BJ (cell line): ENCODE data around the gene ZBTB8A. TPM values are rescaled to one million over a fixed set of nuclear protein-coding genes. Genes with fewer than 3 reads are reported as not detected.

Experiments used
- CTCF ChIA-PET: fragments of 350-600 bp; formaldehyde crosslinking; extraction: SDS; loops from one replicate; lab custom pipeline; 2021; ENCODE audit warnings: antibody characterized with exemption, inconsistent platforms; lab: Yijun Ruan, JAX
- POLR2A ChIA-PET: fragments of 300-600 bp; sonication (Branson Sonifier 250); formaldehyde crosslinking; extraction: SDS; loops from one replicate; lab custom pipeline; 2021; ENCODE audit warnings: antibody characterized with exemption; lab: Charles Lee
- DNase-seq: peaks from one replicate; pipeline ENCODE4 v3.0.0-alpha.2; 2011; ENCODE audit warnings: low read depth
- H3K27me3 ChIP-seq: 2 replicates; pipeline ENCODE4 v1.6.0; 2011; ENCODE audit warnings: low read length; ENCODE audit not compliant: control insufficient read depth, insufficient read depth
- H3K36me3 ChIP-seq: 2 replicates; pipeline ENCODE4 v1.5.1; 2011; ENCODE audit warnings: low read length; ENCODE audit not compliant: control insufficient read depth, insufficient read depth
- H3K4me3 ChIP-seq: 2 replicates; pipeline ENCODE4 v1.5.1; 2011; ENCODE audit warnings: low read depth, mild to moderate bottlenecking, control low read depth, low read length
- CTCF ChIP-seq: IDR thresholded peaks from 2 replicates; pipeline ENCODE4 v1.5.1; 2011; ENCODE audit warnings: low read depth, mild to moderate bottlenecking, control low read depth, inconsistent platforms, low read length, moderate library complexity; ENCODE audit not compliant: insufficient read depth
- polyA minus RNA-seq: library from RNA; depleted of rRNA, polyadenylated mRNA; stranded (reverse); fragments of >200 nt; gene quantifications from 2 replicates; pipeline ENCODE4 v1.2.3, GENCODE V29; 2011; rRNA and poly(A)+ RNA removed
- polyA plus RNA-seq: library from polyadenylated mRNA; depleted of rRNA; stranded (reverse); fragments of >200 nt; gene quantifications from 2 replicates; pipeline ENCODE4 v1.2.3, GENCODE V29; 2011; rRNA removed

ZBTB8A gene
- polyA plus RNA-seq (3.7 and 5.4 TPM in 2 replicates), polyA minus RNA-seq (3.3 and 3.7 TPM in 2 replicates)

GRCh38 chr1:32538887-32539583 lies at the start of gene ZBTB8A:
ZBTB8A (plus strand) TSS chr1:32539427; CDS start chr1:32592932, 53,505 bp downstream.
- Histone ChIP-seq H3K27me3 (peaks cover 4% of the 10 kb centered on the region), H3K36me3 (no peaks in the 10 kb centered on the region), H3K4me3 (peak within 1 kb of the TSS; percentile 64)
- TF ChIP-seq CTCF = 0 out of 2 replicates have a peak, but pooled peaks have one; percentile 16
- POLR2A ChIA-PET = interaction anchor here (0.6 kb wide), 1 partner anchor 157 kb away, joined by 4 read pairs; no protein-coding TSS in a partner anchor
- no peak for DNase-seq
- CTCF ChIA-PET = interaction anchor here (0.6 to 2.4 kb wide), 3 partner anchors 18 to 89 kb away, joined by 3 to 10 read pairs (median 4); no protein-coding TSS in a partner anchor

- DNase-seq = no peak
- ChIA-PET POLR2A (no interaction called here), CTCF (no interaction called here)
- no peak for TF ChIP-seq CTCF
- Histone ChIP-seq H3K4me3 (no peak overlapping the region), H3K36me3 (no peaks in the 10 kb centered on the region), H3K27me3 (peaks cover 2% of the 10 kb centered on the region)
These were observed 49.3 kb upstream of the ZBTB8A start for GRCh38 chr1:32489774-32490454.

- H3K36me3 ChIP-seq = no peaks in the 10 kb centered on the region
- no peak overlapping the region for H3K4me3 ChIP-seq
- ChIA-PET POLR2A (no interaction called here), CTCF (no interaction called here)
- TF ChIP-seq CTCF = no peak
- DNase-seq = no peak
- peaks cover 2% of the 10 kb centered on the region for H3K27me3 ChIP-seq
These were observed 47.8 kb upstream of the ZBTB8A start for GRCh38 chr1:32491386-32491785.

- CTCF ChIA-PET = no interaction called here
- no peak overlapping the region for H3K4me3 ChIP-seq
- DNase-seq = no peak
These were observed 45.0 kb upstream of the ZBTB8A start for GRCh38 chr1:32494196-32494595.

More at GRCh38 chr1:32494196-32494595, 45.0 kb upstream of the ZBTB8A start:
- TF ChIP-seq CTCF = no peak
- Histone ChIP-seq H3K36me3 (no peaks in the 10 kb centered on the region), H3K27me3 (peaks cover 2% of the 10 kb centered on the region)
- POLR2A ChIA-PET = no interaction called here
